ENCODE measurements around the gene LBP.
"Not testable (repeated sequence)": the region's sequence is repeated elsewhere in the genome, so short reads cannot be mapped to it uniquely, and the experiment has no call there.

Gene LBP, protein sequence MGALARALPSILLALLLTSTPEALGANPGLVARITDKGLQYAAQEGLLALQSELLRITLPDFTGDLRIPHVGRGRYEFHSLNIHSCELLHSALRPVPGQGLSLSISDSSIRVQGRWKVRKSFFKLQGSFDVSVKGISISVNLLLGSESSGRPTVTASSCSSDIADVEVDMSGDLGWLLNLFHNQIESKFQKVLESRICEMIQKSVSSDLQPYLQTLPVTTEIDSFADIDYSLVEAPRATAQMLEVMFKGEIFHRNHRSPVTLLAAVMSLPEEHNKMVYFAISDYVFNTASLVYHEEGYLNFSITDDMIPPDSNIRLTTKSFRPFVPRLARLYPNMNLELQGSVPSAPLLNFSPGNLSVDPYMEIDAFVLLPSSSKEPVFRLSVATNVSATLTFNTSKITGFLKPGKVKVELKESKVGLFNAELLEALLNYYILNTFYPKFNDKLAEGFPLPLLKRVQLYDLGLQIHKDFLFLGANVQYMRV

GRCh38 chr20:38346247-38346651 lies at the start of gene LBP:
Gene LBP (plus strand): TSS chr20:38346482. CDS start chr20:38346517, 35 bp downstream.
- no peak for DNase-seq (ENCODE audit: low read depth, low spot score)

DNA sequence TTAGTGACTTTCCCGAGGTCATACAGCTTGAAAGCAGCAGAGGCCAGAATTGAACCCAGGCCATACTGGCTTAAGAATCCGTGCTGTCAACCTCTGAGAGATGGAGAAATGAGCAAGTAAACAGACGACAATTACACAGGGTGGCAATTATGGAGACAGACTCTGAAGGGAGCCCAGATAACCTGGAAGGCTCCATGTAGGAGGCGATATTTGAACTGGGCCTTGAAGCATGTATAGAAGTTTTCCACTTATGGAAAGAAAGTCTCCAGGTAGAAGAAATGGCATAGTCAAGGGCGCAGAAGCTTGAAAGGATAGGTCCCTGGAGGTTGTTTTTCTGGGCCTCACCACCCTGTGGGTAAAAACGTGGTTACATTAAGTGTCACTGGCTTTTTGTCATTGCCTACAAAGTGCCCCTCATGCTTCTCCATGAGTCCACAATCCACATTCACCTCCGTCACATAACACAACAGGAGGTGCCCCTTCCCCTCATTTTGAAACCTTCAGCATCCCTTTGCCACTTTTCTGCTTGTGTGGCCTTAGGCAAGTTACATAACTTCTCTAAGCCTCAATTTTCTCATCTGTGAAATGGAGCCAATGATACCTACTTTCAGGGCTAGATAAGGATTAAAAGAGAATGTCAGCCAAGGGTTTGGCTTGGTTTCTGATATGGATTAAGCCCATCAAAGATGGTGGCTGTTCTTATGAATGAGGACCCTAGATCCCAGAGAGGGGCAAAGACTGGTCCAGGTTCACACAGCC lies 48.2 kb upstream of the LBP start:
- DNase-seq (ENCODE audit: low read depth, low spot score) = no peak

- peak; percentile 39 for DNase-seq (ENCODE audit: low read depth, low spot score)
Measured at GRCh38 chr20:38298768-38299288, 47.5 kb upstream of the LBP start.

- DNase-seq (ENCODE audit: low read depth, low spot score) = peak; percentile 88
Measured at GRCh38 chr20:38299963-38300362, 46.3 kb upstream of the LBP start.

GRCh38 chr20:38300438-38300837 lies 45.8 kb upstream of the LBP start:
- no peak for DNase-seq (ENCODE audit: low read depth, low spot score)

GRCh38 chr20:38301309-38301708 lies 45.0 kb upstream of the LBP start:
- DNase-seq (ENCODE audit: low read depth, low spot score) = no peak

DNA sequence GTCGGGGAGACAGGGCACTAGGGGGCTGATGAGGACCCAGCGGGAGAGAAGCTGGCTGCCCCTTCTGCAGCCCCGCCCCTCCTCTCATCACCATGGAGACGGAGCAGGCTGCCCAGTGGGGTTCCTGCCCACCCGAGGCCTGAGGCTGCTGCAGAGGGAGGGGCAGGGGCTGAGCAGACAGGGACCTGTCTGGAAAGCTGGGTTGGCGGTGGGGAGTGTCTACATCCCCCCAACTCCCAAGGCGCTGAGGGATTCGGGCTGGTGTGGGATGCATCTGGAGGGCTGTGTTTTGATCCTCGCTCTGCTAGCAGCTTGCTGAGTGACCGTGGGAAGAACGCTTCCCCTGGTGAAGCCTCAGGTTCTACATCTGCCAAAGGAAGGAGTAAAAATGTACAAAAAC lies 43.5 kb upstream of the LBP start:
- DNase-seq (ENCODE audit: low read depth, low spot score) = peak; percentile 41

- no peak for DNase-seq (ENCODE audit: low read depth, low spot score)
Measured at GRCh38 chr20:38303908-38304379, 42.3 kb upstream of the LBP start, which contains the start of gene BPI. Gene BPI (plus strand): TSS chr20:38304156. CDS start chr20:38304224, 68 bp downstream.

GRCh38 chr20:38304845-38305447 lies 41.3 kb upstream of the LBP start:
- DNase-seq (ENCODE audit: low read depth, low spot score) = peak; percentile 52

GRCh38 chr20:38305541-38305940 lies 40.7 kb upstream of the LBP start:
- no peak for DNase-seq (ENCODE audit: low read depth, low spot score)

DNA sequence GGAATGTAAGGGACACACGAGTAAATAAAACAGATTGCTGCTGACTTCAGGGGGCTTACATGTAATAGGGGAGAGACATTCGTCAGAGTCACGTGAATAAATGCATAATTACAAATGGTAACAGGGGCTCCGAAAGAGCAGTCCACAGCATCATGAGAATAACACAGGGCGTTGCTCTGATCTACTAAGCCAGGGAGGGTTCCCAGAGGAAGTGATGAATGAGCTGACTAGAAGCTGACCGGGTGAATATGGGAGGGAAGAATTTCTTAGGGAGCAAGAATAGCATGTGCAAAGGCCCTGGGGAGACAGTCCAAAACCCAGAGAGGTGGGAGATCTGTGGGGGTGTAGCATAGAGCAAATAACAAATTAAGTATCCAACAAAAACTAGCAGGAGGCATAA lies 39.9 kb upstream of the LBP start:
- DNase-seq (ENCODE audit: low read depth, low spot score) = no peak

- DNase-seq (ENCODE audit: low read depth, low spot score) = no peak
Measured at GRCh38 chr20:38307371-38308046, 38.8 kb upstream of the LBP start.

DNA sequence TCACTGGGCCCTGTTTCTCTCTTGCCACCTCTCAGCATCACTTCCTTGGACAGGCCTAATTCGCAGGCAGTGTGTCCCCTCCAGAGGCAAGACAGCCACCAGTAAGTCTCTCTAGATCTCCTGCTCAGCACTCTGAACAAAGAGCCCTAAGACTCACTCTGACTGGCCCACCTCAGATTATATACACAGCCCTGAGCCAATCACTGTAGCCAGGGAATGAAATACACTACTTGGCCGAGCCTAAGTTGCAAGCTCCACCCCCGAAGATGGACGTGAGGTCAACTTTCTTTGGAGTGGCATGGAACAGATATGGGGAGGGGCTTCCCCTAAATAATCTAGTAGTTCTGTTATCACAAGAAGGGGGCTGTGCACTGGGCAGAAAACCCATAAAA lies 38.2 kb upstream of the LBP start:
- DNase-seq (ENCODE audit: low read depth, low spot score) = peak; percentile 16

- no peak for DNase-seq (ENCODE audit: low read depth, low spot score)
Measured at GRCh38 chr20:38308447-38308846, 37.8 kb upstream of the LBP start.

GRCh38 chr20:38311091-38311490 lies 35.2 kb upstream of the LBP start:
- DNase-seq (ENCODE audit: low read depth, low spot score) = no peak

GRCh38 chr20:38311491-38311890 lies 34.8 kb upstream of the LBP start:
- DNase-seq (ENCODE audit: low read depth, low spot score) = no peak

DNA sequence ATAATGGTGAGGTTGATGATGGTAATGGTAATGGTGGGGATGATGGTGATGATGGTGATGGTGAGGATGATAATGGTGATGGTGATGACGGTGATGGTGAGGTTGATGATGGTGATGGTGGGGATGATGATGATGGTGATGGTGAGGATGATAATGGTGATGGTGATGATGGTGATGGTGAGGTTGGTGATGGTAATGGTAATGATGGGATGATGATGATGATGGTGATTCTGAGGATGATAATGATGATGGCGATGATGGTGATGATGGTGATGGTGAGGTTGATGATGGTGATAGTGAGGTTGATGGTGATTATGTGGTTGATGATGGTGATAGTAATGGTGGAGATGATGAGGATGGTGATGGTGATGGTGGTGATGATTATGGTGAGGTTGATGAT lies 32.6 kb upstream of the LBP start:
- DNase-seq (ENCODE audit: low read depth, low spot score) = no peak

DNA sequence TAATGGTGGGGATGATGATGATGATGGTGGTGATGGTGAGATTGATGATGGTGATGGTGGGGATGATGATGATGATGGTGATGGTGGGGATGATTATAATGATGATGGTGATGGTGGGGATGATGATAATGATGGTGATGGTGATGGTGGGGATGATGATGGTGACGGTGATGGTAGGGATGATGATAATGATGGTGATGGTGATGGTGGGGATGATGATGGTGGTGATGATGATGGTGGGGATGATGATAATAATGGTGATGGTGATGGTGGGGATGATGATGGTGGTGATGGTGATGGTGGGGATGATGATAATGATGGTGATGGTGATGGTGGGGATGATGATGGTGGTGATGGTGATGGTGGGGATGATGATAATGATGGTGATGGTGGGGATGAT lies 31.9 kb upstream of the LBP start:
- DNase-seq (ENCODE audit: low read depth, low spot score) = not testable (repeated sequence)

GRCh38 chr20:38315290-38315966 lies 30.9 kb upstream of the LBP start:
- DNase-seq (ENCODE audit: low read depth, low spot score) = peak; percentile 57

- no peak for DNase-seq (ENCODE audit: low read depth, low spot score)
Measured at GRCh38 chr20:38316341-38316740, 29.9 kb upstream of the LBP start.

GRCh38 chr20:38317422-38317821 lies 28.9 kb upstream of the LBP start:
- DNase-seq (ENCODE audit: low read depth, low spot score) = no peak
